Middle frontal gyrus (tissue), 1 donor: ENCODE measurements around the gene SLC7A8.

Experiments
- DNase-seq: peaks from one replicate; pipeline ENCODE4 v3.0.0-alpha.2; 2015; ENCODE audit warnings: low spot score; ENCODE audit errors: extremely low spot score

The SLC7A8 gene

DNA sequence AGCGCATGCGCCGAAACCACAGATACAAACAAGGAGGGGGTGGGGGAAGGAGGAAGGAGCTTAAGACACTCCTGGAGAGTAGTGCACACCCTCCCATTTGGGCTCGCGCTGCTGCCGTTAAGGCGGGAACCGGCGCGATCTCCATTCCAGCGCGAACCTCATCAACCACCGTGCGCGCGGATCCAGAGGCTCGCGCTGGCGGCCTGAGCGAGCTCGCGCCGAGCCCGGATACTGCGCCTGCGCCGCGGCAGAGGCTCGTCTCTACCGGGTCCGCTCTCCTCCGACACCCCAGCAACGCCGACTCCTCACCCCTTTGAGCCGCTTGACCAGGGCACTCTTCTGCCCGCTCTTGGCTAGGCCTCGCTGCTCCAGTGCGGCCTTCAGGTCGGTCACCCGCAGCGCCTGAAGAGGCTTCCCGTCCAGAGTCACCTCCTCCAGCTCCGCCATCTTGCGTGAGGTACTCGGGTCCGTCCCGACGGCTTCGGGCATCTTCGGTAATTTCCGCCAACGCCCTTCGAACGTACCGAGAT, 88.7 kb downstream of the SLC7A8 start, which contains the start of gene ACIN1:
Gene ACIN1 (minus strand): TSS at position 471 of the 530 bp plus-strand sequence. CDS start 24 bp downstream, at position 447.
- peak; percentile 17 for DNase-seq

DNA sequence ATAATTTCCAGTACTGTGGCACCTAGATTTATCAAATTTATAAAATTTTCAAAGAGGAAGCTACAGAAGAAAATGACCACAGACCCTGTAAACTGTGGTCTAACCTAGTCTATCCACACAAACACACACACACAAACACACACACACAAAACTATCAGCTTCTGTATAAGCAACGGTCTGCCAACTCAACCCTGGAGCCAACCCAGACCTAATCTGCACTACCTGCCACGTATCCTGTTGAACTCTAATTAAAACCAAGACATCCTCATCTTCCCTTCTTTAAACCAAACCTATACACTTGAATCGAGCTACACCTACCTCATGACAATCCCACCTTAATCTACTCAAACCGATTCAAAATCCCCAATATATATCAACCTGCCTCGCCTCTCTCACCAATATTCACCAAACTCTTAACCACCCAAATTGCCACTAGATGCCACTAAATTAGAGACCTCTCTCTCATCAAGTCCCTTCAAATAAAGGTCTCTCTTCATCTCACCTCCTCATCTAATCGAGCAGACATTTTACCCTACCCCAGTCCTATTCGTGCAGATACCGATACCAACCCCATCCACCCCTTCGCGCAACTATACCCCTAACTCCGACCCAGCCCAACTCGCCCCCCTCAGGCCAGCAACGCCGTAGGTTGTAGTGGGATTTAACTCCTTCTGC, 89.3 kb downstream of the SLC7A8 start:
- no peak for DNase-seq

DNA sequence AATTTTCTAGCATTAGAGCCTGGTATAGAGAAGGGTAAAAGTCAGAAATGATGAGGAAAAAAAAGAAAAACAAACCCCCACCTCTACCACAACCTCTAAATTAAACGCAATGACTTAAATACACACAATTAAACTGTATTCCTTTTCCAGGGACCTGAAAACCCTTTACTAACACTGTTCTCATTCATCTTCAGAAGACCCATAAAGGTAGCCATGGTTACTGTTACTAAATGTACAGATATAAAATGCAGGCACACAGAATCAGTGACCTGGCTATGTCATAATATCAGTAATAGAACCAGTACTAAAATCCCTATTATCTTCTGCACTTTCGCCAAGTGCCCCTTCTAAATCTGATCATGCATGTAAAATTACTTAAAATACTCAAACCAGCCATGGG, 89.9 kb downstream of the SLC7A8 start:
- DNase-seq: no peak

- DNase-seq: no peak
These were observed 90.4 kb downstream of the SLC7A8 start for GRCh38 chr14:23093104-23093503.

DNA sequence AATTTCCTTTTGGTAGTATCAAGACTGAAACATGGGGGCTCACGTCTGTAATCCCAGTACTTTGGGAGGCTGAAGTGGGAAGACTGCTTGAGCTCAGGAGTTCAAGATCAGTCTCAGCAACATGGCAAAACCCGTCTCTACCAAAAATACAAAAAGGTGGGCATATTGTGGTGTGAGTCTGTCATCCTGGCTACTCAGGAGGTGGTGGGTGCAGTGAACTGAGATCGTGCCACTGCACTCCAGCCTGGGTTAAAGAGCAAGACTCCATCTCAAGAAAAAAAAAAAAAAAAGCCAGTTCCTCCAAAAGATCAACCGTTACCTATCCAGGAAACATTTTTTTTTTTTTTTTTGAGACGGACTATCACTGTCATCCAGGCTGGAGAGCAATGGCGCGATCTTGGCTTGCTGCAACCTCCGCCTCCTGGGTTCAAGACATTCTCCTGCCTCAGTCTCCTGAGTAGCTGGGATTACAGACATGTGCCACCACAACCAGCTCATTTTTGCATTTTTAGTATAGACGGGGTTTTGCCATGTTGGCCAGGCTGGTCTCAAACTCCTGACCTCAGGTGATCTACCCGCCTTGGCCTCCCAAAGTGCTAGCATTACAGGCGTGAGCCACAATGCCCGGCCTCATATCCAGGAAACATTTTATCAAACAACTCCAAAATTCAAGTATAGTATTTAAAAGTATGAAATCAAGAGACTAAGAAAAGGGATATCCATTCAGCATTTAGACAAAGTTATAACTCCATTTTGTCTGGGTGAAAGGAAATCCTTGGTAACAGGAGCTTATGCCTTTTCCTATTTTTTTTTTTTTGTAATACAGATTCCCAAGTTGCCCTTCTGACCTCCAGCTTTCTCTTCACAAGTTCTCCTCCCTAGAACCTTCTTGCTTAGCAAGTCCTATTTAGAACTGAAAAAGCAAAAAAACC, 91.9 kb downstream of the SLC7A8 start:
- no peak for DNase-seq

DNA sequence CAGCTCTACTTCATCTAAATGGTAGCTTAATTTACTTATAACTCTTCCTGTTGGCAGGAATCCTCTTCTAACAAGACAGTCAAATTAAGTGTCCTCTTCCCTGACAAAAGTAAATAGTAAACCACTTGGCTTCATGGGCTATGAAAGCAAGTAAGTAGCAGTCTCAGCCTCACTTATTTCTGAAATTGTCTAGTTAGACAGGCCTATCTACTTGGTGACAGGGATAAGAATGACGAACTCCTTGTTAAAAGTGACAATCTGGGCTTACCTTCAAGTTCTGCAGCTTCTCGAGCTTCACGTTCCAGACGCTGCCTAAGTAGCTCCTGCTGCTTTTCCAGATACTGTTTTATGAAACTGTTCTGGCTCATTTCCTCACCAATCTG, 93.2 kb downstream of the SLC7A8 start:
- no peak for DNase-seq

DNA sequence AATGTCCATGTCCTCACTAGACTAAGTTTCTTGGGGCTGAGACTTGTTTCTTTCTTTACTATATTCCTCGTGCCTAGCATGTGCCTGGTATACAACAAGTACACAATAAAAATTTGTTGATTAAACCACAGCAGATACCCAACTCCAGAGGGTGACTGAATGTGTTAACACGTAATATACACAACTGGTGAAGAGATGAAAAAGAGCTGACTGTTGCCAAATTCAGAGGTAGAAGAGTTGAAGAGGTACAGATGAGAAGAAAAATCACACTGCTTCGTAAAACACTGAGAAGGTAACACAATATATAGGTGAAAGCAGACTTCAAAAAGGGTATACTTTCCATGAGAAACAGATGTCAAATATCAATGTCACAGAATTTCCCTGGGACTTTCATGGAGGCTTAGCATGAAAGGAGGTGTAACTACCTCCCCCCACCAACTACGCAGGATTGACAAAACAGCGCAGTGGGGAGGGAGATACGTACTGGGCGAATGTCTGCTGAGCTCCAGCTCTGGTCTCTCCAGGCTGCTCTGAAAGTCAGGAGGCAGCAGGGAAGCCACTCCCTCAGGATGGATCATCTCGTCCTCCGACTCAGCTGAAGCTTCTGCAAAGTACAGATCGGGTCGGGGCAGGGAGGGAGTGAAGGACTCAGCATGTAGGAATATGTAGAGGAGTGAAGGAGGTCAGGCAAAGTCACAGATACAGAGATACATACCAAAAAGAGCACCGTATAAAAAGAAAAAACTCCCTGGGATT, 93.8 kb downstream of the SLC7A8 start:
- no peak for DNase-seq

DNA sequence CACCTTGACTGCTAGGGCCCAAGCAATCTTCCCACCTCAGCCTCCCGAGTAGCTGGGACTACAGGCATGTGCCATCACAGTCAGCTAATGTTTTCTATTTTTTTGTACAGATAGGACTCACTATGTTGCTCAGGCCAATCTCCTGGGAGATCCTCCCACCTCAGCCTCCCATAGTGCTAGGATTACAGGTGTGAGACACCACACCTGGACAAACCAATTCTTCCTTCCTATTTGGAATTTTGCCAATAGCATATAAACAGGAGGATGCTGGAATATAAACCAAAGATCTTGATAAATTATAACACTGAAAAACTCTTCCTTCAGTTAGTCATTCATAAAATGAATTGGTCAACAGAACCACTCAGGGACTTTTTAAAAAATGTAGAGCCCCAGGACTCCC, 96.9 kb downstream of the SLC7A8 start:
- DNase-seq: no peak

DNA sequence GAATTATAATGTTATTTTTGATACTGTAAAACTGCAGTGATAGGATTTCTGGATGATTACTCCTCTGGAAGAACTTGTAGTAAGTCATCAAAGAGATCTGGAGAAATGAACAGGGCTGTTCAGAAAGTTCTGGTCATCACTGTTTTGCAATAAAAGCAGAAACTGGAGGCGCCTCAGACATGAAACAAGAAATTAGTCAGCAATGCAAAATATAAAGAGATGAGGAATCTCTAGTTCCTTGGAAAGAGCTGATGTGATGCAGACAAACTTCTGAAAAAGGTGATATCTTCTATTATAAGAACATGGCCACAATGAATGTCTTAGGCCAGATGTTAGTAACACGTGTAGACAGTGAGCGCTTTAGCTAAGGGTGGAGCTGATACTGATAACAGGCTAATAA, 98.0 kb downstream of the SLC7A8 start:
- DNase-seq: no peak

DNA sequence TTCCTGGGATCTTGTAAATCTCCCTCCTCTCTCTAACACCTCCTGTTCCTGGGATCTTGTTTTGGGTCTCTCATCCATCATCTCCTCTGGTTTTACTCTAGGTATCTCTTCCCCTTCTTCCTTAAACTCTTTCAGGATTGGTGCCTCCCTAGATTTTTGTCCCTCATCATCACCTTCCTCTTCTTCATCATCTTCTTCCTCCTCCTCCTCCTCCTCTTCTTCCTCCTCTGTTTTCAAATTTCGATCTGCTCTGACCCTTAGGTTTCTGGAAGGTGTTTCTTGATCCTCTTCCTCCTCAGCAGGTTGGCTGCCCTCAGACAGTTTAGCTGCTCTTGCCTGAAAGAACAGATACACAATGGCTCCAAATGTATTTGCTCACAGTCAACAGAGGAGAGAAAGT, 103.0 kb downstream of the SLC7A8 start:
- no peak for DNase-seq

- no peak for DNase-seq
These were observed 103.7 kb downstream of the SLC7A8 start for GRCh38 chr14:23079716-23080115.

- no peak for DNase-seq
These were observed 104.8 kb downstream of the SLC7A8 start for GRCh38 chr14:23078692-23079116.

DNA sequence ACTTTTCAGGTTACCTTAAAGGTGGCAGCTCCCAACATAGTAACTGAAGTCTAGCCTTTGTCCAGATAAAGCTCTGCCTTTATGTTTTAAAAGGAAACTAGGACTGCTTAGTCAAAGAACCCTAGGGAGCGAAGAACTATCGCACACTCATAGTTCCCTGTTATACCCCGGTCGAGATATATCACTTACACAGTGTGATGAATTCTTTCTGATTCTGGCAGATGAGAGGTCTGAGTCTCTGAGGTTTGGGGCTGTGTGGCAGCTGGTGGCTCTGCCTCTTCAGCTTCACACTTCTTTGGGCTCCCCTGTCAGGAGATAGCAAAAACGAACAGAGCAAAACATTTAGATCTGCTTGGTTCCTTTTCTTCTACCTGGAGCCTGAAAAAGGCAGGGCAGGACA, 105.5 kb downstream of the SLC7A8 start:
- no peak for DNase-seq

- DNase-seq: no peak
These were observed 106.6 kb downstream of the SLC7A8 start for GRCh38 chr14:23076785-23077408.
